HG03066 (cell line): ENCODE data around the gene CLASP1.
A peak's percentile ranks its signal among the peaks of the same experiment; 100 is the strongest.
"Not testable (repeated sequence)": the region's sequence is repeated elsewhere in the genome, so short reads cannot be mapped to it uniquely, and the experiment has no call there.

Experiments
- ATAC-seq: cut with Tn5 transposase; IDR thresholded peaks from one replicate; pipeline ENCODE4 v1.9.1; 2021; ENCODE audit warnings: low read depth; ENCODE audit not compliant: unreplicated experiment

The CLASP1 gene

DNA sequence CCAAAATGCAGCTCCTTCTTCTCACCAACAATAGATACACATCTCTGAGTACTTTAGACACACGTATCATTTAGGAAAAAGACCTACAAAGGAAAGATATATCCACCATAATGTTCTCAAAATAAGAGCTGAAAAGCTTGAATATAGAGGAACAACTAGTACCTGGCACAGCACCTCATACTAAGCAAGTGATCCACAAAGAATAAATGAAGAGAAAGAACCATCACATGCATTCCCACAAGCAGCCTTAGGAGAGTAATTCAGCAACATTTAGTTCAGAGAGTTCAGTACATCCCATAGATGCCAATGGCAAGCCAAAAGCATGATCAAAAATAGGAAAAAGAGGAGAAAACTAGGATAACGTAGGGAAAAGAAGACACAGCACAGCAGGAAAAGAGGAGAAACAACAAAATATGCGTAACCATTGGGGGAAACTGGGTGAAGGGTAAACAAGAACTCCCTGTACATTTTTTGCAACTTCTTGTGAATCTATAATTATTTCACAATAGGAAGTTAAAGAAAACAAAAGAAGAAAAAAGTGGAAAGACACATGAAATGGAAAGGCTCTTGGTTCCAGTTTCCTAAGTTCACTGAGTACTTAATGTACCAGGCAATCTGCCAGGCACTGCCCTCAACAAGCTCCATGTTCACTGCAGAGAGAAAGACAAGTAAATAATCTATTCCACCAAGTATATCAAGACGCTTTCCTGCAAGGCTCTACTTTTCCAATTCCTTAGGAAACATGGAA, 22.3 kb downstream of the CLASP1 start:
- no peak for ATAC-seq

DNA sequence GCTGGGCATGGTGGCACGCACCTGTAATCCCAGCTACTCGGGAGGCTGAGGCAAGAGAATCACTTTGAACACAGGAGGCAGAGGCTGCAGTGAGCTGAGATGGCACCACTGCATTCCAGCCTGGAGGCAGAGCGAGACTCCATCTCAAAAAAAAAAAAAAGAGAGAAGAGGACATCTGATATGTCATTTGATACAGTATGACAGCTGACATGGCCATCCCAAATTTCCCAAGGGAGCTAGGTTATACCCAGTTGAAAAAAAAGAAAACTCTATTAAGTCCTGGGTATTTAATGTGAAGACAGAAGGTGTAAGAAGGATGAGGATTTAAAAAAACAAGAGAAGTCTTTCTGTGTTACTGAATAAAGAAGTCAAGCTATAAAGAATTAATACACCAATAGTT, 23.3 kb downstream of the CLASP1 start:
- ATAC-seq, result no peak

DNA sequence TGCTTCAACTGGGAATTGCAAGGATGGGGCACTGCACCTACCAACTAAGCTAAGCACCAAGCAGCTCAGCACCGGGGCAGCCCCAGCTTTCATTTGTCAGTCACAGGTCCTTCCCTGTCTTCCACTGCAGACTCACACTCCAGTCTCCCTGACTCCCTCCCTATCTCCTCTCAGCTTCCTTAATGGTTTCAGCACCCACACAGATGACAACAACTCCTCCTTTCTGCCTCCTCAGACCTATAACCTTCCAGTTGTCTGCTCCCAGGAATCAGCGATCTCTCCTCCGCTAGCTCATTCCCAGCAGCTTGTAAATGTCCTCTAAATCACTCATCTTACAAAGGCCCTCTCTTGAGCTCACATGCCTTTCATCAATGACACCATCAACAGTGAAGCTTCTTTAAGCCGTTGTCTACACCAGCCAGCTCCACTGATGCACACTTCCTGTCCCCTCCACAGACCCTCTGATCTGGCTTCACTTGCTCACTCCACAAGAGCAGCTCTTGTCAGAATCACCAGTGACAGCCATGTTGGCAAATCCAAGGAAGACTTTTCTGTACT, 32.1 kb downstream of the CLASP1 start:
- no peak for ATAC-seq

DNA sequence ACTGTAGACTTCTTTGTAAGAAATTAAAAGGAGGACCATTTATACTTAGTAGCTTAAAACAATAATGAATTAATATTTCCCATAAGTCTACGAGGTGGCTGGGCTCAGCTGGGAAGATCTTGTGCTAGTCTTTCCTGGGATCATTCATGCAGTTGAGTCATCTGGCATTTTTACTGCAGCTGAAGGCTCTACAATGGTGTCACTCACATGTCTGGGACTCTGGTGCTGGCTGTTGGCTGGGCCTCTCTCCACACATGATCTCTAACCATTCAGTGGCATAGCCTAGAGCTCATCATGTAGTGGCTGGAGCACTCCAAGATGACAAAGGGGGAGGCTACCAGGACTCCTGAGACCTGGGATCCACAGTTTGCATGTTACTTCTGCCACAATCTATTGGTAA, 35.5 kb downstream of the CLASP1 start:
- no peak for ATAC-seq

DNA sequence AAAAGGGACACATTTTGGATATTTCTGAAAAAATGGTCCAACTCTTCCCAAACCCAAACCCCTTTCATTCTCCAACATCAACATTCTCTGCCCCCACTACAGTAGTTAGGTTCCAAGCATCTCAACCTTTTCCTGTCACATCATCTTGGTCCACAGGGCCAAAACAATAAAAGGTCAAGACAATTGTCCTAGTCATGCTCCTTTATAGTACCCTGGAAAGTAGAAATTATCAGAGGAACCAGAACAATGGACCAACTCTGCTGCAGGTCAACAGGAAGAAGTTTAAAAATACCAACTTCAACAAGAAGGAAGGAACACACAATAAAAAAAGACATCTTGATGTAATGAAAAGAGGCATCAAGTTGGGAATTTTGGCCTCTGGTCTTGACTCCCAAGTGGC, 36.1 kb downstream of the CLASP1 start:
- no peak for ATAC-seq

DNA sequence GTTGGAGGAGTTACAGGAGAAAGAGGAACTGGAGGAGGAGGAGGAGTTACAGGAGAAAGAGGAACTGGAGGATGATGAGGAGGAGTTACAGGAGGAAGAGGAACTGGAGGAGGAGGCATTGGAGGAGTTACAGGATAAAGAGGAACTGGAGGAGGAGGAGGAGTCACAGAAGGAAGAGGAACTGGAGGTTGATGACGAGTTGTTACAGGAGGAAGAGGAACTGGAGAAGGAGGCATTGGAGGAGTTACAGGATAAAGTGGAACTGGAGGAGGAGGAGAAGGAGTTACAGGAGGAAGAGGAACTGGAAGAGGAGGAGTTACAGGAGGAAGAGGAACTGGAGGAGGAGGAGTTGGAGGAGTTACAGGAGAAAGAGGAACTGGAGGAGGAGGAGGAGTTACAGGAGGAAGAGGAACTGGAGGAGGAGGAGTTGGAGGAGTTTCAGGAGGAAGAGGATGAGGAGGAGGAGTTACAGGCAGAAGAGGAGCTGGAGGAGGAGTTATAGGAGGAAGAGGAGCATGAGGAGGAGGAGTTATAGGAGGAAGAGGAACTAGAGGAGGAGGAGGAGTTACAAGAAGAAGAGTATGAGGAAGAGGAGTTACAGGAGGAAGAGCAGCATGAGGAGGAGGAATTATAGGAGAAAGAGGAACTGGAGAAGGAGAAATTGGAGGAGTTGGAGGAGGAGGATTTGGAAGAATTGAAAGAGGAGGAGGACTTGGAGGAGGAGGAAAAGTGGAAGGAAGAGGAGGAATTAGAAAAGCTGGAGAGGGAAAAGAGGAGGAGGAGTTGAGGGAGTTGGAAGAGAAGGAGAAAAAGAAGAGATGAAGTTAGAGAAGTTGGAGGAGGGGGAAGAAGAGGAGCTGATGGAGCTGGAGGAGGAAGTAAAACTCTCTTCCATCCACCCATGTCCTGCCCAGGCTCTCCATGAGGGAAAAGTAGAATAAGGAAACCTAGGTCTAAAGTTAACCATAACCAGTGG, 37.2 kb downstream of the CLASP1 start:
- ATAC-seq, result no peak

DNA sequence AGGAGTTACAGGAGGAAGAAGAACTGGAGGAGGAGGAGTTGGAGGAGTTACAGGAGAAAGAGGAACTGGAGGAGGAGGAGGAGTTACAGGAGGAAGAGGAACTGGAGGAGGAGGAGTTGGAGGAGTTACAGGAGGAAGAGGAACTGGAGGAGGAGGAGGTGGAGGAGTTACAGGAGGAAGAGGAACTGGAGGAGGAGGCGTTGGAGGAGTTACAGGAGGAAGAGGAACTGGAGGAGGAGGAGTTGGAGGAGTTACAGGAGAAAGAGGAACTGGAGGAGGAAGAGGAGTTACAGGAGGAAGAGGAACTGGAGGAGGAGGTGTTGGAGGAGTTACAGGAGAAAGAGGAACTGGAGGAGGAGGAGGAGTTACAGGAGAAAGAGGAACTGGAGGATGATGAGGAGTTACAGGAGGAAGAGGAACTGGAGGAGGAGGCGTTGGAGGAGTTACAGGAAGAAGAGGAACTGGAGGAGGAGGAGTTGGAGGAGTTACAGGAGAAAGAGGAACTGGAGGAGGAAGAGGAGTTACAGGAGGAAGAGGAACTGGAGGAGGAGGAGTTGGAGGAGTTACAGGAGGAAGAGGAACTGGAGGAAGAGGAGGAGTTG, 38.1 kb downstream of the CLASP1 start:
- not testable (repeated sequence) for ATAC-seq

DNA sequence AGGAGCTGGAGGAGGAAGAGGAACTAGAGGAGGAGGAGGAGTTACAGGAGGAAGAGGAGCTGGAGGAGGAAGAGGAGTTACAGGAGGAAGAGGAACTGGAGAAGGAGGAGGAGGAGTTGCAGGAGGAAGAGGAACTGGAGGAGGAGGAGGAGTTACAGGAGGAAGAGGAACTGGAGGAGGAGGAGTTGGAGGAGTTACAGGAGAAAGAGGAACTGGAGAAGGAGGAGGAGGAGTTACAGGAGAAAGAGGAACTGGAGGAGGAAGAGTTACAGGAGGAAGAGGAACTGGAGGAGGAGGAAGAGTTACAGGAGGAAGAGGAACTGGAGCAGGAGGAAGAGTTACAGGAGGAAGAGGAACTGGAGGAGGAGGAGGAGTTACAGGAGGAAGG, 38.8 kb downstream of the CLASP1 start:
- ATAC-seq, result not testable (repeated sequence)

DNA sequence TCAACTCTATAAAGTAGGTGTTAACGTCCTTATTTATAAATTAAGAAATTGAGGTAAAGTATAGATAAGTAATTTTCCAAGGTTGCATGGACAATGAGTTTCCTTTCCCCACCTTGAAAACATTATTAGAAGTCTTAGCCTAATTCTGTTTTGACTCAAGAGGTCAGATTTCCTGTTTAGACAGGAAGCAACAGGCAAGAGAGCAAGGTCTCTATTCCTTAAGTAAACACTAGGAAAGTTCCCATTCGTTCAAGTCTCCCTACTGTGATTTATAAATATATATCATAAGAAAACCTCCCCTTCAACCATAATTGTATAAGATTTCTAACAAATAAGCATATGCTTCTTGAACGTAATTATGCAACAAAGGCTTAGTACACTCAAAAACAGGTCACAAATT, 40.3 kb downstream of the CLASP1 start:
- ATAC-seq, result no peak

DNA sequence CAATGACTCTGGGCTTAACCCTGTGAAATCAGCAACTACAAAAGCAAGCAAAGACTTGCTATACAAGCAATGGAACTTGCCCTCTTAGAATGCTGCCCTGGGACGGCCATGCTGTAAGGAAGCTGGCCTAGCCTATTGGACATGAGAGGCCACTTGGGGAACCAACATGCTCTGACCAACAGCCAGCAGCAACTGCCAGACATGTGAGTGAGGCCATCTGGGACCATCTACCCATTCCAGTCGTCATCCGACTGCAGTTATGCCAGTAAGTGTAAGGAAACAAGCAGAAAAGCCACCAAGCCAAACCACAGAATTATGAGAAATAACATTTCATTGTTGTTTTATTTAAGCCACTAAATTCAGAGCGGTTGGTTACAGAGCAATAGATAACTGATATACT, 40.9 kb downstream of the CLASP1 start:
- no peak for ATAC-seq

DNA sequence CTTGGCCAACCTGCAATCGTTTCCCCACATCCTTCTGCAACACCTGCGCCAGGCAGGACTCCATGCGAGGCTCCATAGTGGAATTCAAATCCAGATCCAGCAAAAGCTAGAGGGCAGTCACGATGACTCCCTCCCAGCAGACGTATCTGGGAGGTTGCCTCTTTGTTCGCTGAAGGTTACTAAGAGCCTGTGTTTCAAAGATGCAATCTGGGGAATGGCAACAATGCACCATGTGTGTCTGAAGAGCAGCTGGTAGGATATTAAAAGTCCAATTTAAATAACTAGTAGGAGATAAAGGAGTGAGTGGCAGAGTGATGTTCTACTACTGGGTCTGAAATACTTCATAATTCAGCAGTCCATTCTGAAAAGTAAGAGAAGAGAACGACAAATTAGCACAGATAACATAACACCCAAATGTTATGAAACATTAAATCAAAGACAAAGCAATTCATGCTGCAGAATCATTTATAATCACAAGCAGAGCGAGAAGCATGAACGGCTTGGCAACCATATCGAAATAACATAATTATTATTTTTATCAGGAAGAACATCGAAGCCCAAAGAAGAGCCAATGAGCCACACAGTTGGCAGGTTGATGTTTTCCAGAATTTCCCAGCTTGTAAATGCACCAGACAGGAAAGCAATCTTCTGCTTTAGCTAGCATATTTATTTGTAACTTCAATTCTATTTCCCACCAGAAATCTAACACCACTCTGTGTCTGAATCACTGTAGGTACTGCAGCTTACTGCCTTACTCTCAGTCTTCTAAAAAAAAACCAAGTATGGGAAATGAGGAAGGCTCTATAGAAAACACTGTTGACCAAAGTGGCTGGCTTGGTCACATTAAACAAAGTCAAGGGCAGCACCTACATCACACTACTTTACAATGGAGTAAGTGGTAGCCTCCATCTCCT, 43.2 kb downstream of the CLASP1 start:
- no peak for ATAC-seq

DNA sequence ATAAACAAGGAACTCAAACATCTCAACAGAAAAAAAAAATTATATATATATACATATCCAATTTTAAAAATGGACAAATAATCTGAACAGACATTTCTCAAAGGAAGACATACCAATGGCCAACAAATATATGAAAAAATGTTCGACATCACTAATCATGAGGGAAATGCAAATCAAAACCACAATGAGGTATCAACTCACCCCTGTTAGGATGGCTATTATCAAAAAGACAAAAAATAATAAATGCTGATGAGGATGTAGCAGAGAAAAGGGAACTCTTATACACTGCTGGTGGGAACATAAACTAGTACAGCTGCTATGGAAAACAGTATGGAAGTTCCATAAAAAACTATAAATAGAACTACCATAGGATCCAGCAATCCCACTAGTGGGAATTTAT, 46.1 kb downstream of the CLASP1 start:
- no peak for ATAC-seq

DNA sequence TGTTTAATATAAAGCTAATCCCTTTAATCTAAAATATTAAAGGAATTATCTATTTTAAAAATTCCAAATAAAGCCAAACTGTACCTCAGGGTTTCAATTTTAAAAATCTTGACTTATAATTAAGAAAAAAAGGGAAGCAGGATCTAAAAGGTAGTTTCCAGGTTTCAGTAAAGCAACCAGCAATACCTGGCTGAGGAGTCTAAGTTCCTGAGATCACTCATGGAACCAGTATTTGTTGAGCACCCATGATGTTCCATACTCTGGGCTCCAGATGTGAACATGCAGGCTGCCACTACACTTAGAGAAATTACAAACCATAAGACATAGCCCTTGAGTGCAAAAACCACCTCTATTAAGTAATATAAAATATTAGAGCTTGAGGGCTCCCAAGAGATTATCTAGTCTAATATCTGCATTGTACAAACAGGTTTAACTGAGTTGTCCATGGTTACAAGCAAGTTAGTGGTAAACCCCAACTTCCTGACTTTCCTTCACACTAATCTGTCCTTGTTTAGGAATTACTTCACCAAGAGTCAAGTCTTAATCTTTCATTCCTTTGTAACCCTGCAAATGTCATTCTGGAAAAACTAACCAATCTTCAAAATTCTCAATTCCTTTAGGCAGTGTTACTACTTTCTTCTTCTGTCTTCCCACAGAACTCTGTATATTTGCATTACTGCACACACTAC, 49.2 kb downstream of the CLASP1 start:
- ATAC-seq, result peak; percentile 38

DNA sequence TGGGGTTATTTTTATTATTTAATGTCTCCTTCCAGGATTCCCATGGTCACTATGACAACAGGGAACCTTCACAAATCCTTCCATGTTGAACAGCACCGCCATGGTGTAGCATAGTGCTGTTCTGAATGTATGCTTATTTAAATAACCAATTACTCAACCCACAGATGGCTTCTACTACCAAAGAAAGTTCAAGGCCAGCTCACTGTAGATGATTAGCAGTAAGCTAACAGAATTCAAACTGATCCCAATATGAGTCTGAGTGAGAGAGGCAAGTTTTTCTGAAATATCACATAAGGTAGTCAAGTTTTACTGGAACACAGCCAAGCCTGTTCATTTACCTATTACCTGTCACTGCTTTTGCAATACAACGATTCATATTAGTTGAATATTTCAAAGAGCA, 51.2 kb downstream of the CLASP1 start:
- ATAC-seq, result no peak

DNA sequence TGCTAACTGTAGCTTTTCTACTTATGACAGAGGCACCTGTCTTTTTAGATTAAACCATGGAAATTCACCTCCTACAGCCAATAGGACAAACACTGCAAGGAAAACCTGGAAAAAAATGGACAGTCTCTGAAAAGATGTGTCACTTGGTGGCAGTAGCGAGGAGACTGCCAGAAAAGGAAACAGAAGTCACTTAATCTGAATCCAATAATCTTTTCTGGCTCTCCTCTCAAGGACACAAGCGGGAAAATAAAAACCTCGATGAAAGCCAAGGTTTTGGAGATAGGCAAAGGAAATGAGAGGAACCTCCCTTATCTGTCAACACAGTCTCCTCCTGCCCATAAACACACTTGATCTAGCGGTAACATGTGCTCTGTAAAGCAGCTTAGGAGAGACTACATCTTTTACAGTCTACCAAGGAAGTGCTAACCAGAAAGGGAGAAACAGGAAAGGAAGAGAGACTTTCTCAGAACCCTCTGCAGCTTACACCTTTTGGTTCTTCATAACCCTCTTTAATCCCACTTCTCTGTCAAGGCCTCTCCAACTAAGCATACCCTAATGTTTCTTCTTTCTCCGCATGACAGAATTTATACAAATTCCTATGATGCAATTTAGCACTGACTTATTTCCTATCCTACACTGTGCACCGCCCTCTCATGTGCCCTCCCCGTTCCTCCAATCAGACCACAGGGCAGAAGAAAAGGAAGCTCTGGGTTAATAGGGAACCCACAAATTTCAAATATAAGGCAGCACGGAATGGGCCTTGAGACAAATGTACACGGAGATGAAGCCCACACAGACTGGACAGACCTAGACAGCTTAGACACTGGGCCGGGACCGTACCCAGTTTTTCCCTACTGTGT, 52.8 kb downstream of the CLASP1 start:
- peak; percentile 46 for ATAC-seq

DNA sequence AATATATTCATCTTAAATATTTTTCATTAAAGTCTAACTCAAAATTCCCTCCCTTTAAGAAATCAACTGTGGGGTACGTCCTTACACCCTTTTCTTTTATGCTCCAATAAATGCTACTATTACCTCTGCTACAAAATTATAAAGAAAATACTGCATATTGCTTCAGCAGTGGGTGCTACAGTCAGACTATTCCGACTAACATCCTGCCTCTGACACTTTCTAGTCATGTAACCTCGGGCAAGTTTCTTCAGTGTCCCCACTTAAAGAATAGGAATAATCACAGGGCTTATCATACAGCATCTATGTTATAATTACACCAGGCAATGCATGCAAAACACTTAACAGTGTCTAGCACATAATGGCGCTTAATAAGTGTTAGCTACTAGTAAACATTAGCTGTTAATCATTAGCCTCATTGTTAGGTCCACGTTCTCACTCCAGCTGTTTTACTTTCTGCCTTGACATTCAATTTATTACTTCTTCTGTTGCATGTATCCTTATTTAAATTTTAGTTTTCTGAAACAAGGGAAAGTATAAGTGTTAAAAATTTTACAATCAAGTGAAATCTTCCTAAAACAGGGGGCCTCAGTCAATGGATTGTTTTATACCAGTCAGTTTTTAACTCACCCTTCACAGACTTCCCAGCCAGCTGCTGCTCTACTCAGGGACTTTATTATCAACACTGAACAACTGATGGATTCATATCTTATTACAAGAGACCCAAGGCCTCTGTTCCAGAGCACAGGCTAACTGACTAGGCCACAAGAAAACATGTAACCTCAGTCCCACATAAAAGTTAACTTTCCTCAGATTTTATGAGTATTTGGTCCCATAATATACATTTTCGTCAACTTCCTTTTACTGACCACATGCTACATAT, 54.0 kb downstream of the CLASP1 start:
- ATAC-seq, result no peak

DNA sequence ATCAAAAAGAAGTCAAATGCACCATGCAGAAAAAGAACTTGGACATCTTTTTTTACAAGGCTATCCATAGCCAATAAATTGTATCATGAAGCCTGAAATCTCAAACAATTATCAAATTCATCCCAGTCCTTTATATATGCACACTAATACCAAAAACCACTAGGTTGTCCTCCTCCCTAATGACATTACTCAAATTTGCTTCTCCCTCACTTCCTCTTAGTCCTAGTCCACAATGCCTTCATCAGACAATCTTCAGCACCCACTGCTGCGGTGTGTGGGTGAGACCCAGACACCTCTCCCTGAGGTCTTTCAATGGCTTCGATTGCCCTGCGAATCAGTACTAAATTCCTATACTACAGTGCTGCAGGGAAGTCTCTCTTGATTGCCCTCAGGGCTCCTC, 58.1 kb downstream of the CLASP1 start:
- ATAC-seq, result no peak

DNA sequence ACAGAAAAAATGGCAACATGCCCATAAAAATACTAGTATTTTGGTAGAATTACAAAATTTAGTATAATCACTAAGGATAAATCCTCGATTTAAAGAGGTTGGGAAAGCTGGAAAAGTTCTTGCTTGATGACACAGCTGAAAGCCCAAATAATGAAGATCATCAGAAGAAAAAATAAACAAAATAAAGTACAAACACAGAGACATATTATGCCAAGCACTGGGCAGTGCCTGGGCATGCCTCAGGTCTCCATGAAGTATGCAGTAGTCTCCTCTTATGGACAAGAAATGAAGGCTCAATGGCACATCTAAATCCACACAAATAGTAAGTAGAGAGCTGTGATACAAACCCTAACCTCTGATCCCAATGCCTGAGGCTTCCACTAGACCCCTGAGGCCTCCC, 60.9 kb downstream of the CLASP1 start:
- no peak for ATAC-seq
